SKM-1 treated with dmso at 0.1 percent for 144 hours (cell line): ENCODE results near the gene SLC39A3.

Experiments used
- DNase-seq: peaks from one replicate; lab custom pipeline; 2025; ENCODE audit not compliant: unreplicated experiment; lab: John Stamatoyannopoulos, UW

The SLC39A3 gene

GRCh38 chr19:2750808-2751437, 11.1 kb upstream of the SLC39A3 start:
- no peak for DNase-seq

DNA sequence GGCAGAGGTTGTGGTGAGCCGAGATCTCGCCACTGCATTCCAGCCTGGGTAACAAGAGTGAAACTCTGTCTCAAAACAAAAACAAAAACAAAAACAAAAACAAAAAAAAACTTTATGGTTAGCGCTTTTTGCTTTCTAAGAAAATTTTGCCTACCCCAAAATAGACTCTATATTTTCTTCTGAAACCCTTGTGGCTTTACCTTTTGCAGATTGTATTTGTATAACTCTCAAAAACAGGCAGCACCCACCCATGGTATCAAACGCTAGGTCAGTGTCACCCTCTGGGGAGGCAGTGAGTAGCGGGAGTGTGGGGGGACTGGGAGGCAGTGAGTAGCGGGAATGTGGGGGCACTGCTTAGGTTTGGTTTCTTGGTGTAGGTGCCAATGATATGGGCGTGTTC, 7.5 kb upstream of the SLC39A3 start:
- DNase-seq: no peak

DNA sequence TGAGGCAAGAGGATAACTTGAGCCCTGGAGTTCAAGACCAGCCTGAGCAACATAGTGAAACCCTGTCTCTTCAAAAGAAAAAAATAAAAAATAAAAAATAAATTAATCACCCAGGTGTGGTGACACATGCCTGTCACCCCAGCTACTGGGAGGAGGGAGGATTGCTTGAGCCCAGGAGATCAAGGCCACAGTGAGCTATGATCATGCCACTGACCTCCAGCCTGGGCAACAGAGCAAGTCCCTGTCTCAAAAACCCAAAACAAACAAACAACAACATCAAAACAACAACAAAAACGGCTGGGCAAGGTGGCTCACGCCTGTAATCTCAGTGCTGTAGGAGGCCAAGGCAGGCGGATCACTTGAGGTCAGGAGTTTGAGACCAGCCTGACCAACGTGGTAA, 4.3 kb upstream of the SLC39A3 start:
- no peak for DNase-seq

GRCh38 chr19:2743099-2743498, 3.3 kb upstream of the SLC39A3 start:
- DNase-seq: no peak

- DNase-seq: no peak
Measured at GRCh38 chr19:2740314-2740656, 468 bp upstream of the SLC39A3 start.

- DNase-seq: no peak
Measured at GRCh38 chr19:2736550-2737190, 3.1 kb downstream of the SLC39A3 start.

DNA sequence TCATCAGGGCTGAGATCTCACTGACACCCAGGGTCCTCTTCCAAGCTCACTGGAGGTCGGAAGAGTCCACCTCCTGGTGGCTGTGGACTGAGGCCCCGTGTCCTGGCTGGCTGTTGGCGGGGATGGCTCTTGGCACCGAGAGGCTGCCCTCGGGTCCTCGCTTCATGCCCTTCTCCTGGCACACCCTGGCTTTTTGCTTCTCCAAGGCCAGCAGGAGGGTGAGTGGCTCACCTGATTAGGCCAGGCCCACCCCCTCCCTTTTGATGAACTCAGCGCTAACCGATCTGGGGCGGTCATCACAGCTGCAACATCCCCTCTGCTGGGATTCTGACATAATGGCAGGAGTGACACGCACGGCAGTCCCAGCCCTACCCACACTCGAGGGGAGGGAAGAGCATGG, 4.4 kb downstream of the SLC39A3 start:
- no peak for DNase-seq

DNA sequence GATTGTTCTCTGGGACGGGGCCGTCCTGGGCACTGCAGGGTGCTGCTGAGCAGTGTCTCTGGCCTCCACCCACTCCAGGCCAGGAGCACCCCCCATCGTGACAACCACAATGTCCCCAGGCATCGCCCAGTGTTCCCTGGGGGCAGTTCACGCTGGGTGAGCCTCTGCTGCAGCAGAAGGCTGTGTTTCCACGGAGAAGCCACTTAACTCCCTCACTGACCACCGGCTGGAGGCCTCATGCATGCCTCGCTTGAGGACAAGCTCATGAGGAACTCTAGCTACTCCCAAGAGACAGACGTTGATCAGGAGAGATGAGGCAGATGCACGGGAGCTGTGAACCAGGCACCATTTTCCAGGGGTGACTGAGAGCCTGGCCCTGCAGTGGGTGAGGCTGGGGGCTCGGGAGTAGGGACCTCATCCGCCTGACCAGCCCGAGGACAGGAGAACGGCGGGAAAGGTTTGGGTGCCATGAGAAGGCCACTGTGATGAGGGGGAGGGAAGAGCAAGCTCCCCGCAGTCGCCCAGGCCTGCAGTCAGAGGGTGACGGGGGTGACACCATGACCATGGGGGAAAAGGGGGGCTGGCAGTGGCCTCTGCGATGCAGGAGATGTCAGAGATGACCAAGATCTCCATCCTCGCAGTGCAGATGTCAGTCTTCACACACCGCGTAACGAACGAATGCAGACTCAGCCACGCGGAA, 5.1 kb downstream of the SLC39A3 start:
- no peak for DNase-seq

DNA sequence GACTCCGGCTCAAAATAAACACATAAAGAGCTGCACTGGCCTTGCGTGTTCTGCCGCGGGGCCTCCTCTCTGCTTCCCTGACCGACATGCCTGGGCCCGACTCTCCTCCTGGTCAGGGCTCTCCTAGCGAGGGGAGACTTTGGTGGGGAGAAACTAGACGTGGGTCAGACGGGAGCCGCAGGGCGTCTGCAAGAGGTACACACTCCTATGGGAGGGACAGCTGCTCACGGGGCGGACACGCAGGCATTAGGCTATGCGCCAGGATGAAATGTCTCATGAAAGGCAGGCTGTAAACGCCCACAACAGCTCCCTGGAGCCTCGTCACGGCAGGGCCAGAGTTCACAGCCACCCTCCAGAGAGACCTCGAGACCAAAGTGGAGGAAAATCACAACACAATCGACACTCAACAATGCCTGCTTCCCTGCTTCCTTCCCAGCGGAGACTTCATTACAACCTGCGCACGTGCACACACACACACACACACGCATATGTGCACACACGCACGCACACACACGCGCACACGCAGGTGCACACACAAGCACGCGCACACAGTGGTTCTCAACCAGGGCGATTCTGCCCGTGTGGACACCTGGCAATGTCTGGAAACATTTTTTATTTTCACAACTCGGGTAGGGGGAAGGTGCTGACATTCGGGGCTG, 5.8 kb downstream of the SLC39A3 start:
- no peak for DNase-seq

GRCh38 chr19:2732883-2733282, 6.9 kb downstream of the SLC39A3 start:
- no peak for DNase-seq

DNA sequence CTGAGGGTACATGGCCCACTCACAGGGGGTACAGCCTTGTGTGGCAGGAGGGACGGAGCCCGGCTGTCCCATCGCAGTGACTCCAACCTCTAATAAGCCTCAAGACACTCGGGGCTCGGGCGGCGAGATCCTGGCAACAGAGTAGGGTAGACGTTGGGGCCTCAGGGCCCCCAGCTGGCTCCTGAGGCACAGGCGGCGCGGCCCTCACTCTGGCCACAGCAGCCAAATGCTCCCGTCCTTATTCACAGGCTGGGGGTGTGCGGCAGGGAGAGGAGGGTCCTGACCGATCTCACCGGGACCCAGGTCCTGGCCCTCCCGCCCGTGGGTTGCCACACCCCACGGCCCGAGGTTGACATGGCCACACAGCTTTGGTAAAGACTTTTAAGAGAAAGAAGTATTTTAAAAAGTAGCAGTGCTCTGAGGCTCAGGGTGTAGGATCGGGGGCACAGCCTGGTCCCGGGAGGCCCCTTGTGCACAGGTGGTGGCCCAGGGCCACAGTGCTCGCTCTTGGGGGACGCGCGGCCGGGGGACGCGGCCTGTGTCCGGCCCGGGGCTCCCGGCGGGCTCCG, 7.6 kb downstream of the SLC39A3 start:
- no peak for DNase-seq

- DNase-seq: no peak
Measured at GRCh38 chr19:2731181-2731995, 8.4 kb downstream of the SLC39A3 start.

GRCh38 chr19:2729943-2730818, 9.6 kb downstream of the SLC39A3 start:
- no peak for DNase-seq

DNA sequence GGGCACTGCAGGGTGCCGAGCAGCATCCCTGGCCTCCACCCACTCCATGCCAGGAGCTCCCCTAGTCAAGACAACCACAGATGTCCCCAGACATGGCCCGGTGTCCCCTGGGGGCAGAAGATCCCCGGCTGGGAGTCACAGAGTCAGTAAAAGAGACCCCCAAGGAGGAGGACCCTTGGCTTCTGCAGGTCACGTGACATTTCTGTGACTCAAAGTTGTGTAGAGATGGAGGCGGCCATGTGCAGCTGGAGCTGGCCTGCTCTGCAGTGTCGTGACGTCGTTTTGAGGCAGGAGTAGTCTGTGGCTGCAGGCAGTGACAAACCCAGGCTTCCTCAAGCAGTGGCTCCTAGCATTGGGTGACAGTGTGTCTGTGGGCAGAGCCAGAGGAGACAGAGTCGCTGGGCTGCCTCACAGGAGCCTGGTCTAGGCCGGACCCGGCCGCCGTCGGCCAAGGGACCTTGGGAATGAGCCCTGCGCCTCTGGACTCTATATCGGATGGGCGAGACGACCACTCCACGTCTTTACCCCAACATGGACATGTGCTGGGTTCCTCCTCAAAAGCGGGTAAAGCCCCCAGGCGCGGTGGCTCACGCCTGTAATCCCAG, 10.9 kb downstream of the SLC39A3 start:
- no peak for DNase-seq

DNA sequence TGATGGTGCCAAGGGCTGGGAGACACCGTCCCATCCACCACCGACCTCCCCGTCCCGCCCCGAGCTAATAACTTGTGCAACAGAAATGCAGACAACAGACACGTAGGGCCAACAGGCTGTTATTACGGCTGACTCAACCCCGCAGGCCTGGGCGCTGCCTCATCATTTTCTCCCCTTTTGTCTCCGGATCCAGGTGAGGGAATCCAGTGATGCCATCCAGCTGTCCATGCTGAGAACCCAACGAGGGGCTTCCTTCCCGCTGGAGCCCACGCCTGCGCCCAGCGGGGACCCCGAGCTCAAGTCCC, 12.2 kb downstream of the SLC39A3 start:
- DNase-seq: no peak

DNA sequence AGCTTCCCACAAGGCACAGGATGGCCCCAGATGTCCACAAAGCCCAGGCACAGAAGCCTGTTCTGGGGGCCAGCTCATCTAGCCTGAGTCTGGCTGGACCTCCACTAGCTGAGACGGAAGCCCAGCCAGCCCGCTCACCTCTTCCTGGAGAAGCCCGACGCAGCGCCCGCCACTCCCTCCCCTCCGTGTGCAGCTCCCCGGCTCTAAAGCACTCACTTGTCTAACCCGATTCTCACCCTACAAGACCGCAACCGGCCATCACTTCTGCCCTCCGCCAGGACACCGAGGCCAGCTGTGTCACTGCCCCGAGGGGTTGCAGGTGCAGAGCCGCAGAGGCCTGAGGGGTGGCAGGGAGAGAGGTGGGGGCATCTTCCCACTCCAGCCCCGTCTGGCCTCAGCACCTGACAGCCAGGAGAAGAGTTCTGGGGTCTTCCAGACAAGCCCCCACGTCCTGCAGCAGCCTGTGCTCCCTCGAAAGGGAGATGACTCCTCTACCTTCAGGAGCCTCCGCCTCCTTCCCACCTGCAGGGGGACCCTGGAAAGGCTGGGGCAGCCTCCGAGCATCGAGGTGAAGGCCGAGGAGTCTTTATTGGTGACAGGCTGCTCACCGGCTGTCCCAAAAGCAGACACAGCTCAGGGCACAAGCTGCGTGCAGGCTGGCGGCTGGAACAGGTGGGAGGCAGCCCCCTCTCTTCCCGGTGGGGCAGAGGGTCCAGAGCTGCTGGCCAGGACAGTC, 12.7 kb downstream of the SLC39A3 start:
- DNase-seq: no peak

DNA sequence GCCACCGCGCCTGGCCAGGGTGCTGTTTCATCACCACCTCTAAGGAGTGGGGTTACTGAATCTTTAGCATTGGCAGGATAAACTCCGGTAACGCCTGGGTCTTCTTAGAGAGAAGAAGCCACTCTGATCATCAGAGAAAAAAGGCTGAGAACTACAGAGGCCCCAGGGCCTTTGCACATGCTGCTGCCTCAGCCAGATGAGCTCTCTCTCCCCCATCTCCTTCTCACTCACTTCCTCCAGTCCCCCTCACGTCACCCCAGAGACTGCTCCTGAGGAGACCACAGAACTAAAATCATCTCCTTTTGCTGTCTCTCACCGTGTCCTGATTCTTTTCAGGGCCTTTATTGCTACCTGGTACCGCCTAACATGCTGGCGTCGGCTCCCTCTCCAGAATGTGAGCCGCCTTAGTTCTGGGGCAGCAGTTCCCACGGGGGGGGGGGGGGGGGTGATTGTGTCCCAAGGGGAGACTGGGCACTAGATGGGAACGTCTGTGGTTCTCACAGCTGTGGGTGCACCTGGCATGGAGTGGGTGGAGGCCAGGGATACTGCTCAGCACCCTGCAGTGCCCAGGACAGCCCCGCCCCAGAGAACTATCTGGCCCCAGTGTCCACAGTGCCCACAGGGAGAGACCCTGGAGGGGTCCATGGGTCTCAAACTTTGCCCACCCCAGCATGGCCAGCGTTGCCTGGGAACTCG, 13.5 kb downstream of the SLC39A3 start:
- DNase-seq: no peak

- no peak for DNase-seq
Measured at GRCh38 chr19:2724148-2724557, 15.7 kb downstream of the SLC39A3 start.
